H9 (cell line): ENCODE measurements around the gene EXOG. TPM values are rescaled to one million over a fixed set of nuclear protein-coding genes. Genes with fewer than 3 reads are reported as not detected.

Experiments used
- DNase-seq: peaks from one replicate; pipeline ENCODE4 v3.0.0-alpha.2; 2017
- H2AFZ ChIP-seq: one replicate; pipeline ENCODE4 v1.6.1; 2013; ENCODE audit warnings: mild to moderate bottlenecking, low read length, control low read depth, moderate library complexity
- H2AK5ac ChIP-seq: 2 replicates; pipeline ENCODE4 v1.6.1; 2013; ENCODE audit warnings: low read length, control low read depth, mixed read lengths; ENCODE audit not compliant: insufficient read length
- H2BK120ac ChIP-seq: one replicate; pipeline ENCODE4 v1.6.1; 2013; ENCODE audit warnings: low read depth, mild to moderate bottlenecking, low read length, control low read depth, inconsistent platforms; ENCODE audit not compliant: poor library complexity, severe bottlenecking
- H2BK12ac ChIP-seq: 2 replicates; pipeline ENCODE4 v1.6.1; 2013; ENCODE audit warnings: low read length, control low read depth, mixed read lengths, low read depth; ENCODE audit not compliant: insufficient read length
- H2BK15ac ChIP-seq: 2 replicates; pipeline ENCODE4 v1.6.1; 2013; ENCODE audit warnings: low read depth, low read length, control low read depth
- H2BK20ac ChIP-seq: one replicate; pipeline ENCODE4 v1.6.1; 2013; ENCODE audit warnings: low read depth, mild to moderate bottlenecking, low read length, control low read depth, inconsistent platforms; ENCODE audit not compliant: poor library complexity, severe bottlenecking
- H2BK5ac ChIP-seq: 2 replicates; pipeline ENCODE4 v1.6.1; 2013; ENCODE audit warnings: low read length, control low read depth, mixed read lengths; ENCODE audit not compliant: insufficient read length
- H3K14ac ChIP-seq: 2 replicates; pipeline ENCODE4 v1.6.1; 2013; ENCODE audit warnings: low read length, control low read depth; ENCODE audit not compliant: insufficient read depth
- H3K18ac ChIP-seq: 2 replicates; pipeline ENCODE4 v1.6.1; 2013; ENCODE audit warnings: low read depth, mild to moderate bottlenecking, mixed read lengths, low read length, control low read depth; ENCODE audit not compliant: insufficient read length
- H3K23ac ChIP-seq: 2 replicates; pipeline ENCODE4 v1.6.1; 2013; ENCODE audit warnings: low read length, control low read depth, mixed read lengths, low read depth; ENCODE audit not compliant: insufficient read length
- H3K23me2 ChIP-seq: 2 replicates; pipeline ENCODE4 v1.6.1; 2013; ENCODE audit warnings: low read depth, mild to moderate bottlenecking, mixed read lengths, low read length, control low read depth; ENCODE audit not compliant: insufficient read length, poor library complexity, severe bottlenecking
- H3K27ac ChIP-seq: 2 replicates; pipeline ENCODE4 v1.5.1; 2013; ENCODE audit warnings: low read length, control low read depth, mixed read lengths, low read depth; ENCODE audit not compliant: insufficient read length
- H3K27me3 ChIP-seq: 2 replicates; pipeline ENCODE4 v1.6.1; 2013; ENCODE audit warnings: low read length, control low read depth, inconsistent platforms; ENCODE audit not compliant: insufficient read depth
- H3K4ac ChIP-seq: 2 replicates; pipeline ENCODE4 v1.6.1; 2013; ENCODE audit warnings: low read depth, mild to moderate bottlenecking, control low read depth, inconsistent platforms, low read length, moderate library complexity
- H3K4me1 ChIP-seq: 2 replicates; pipeline ENCODE4 v1.6.1; 2013; ENCODE audit warnings: low read length, control low read depth, inconsistent platforms; ENCODE audit not compliant: insufficient read depth
- H3K4me2 ChIP-seq: 2 replicates; pipeline ENCODE4 v1.6.1; 2013; ENCODE audit warnings: low read length, control low read depth, mixed read lengths; ENCODE audit not compliant: insufficient read length, insufficient read depth
- H3K56ac ChIP-seq: 2 replicates; pipeline ENCODE4 v1.6.1; 2013; ENCODE audit warnings: low read depth, mild to moderate bottlenecking, mixed read lengths, low read length, control low read depth; ENCODE audit not compliant: insufficient read length
- H3K79me1 ChIP-seq: 2 replicates; pipeline ENCODE4 v1.6.1; 2013; ENCODE audit warnings: low read depth, mild to moderate bottlenecking, moderate library complexity, low read length, control low read depth, inconsistent platforms; ENCODE audit not compliant: insufficient read depth, poor library complexity, severe bottlenecking
- H3K79me2 ChIP-seq: 2 replicates; pipeline ENCODE4 v1.6.1; 2013; ENCODE audit warnings: low read length, control low read depth, inconsistent platforms; ENCODE audit not compliant: insufficient read depth
- H3K9ac ChIP-seq: 2 replicates; pipeline ENCODE4 v1.6.1; 2013; ENCODE audit warnings: low read length, control low read depth, mixed read lengths; ENCODE audit not compliant: insufficient read length; ENCODE audit errors: extremely low read depth
- H3K9me3 ChIP-seq: one replicate; pipeline ENCODE4 v1.6.1; 2013; ENCODE audit warnings: low read depth, low read length, inconsistent platforms; ENCODE audit not compliant: control insufficient read depth
- H3T11ph ChIP-seq: one replicate; pipeline ENCODE4 v1.6.1; 2013; ENCODE audit warnings: mild to moderate bottlenecking, low read length, control low read depth, inconsistent platforms
- H4K20me1 ChIP-seq: one replicate; pipeline ENCODE4 v1.6.1; 2013; ENCODE audit not compliant: control insufficient read depth, insufficient read length, insufficient read depth
- H4K5ac ChIP-seq: 2 replicates; pipeline ENCODE4 v1.6.1; 2013; ENCODE audit warnings: low read depth, mild to moderate bottlenecking, mixed read lengths, low read length, control low read depth; ENCODE audit not compliant: insufficient read length
- H4K8ac ChIP-seq: replicated peaks from 2 replicates; pipeline ENCODE4 v1.6.1; 2013; ENCODE audit warnings: low read length, control low read depth, mixed read lengths, low read depth; ENCODE audit not compliant: insufficient read length
- H4K91ac ChIP-seq: 2 replicates; pipeline ENCODE4 v1.6.1; 2013; ENCODE audit warnings: low read depth, mild to moderate bottlenecking, moderate library complexity, mixed read lengths, low read length, control low read depth; ENCODE audit not compliant: insufficient read length
- H3K27ac Mint-ChIP-seq, 3 experiments: 2 replicates in 2 of 3; 3 replicates in 1 of 3; pipeline ENCODE4 v1.8.0; 2020 to 2021; ENCODE audit warnings: mixed read lengths in 3 of 3, mild to moderate bottlenecking in 1 of 3, moderate library complexity in 1 of 3
- H3K27me3 Mint-ChIP-seq: 2 replicates; pipeline ENCODE4 v1.8.0; 2021; ENCODE audit warnings: low read depth, mild to moderate bottlenecking, moderate library complexity, mixed read lengths
- H3K36me3 Mint-ChIP-seq, 3 experiments: 2 replicates in 2 of 3; 3 replicates in 1 of 3; pipeline ENCODE4 v1.8.0; 2020 to 2021; ENCODE audit warnings: low read depth in 3 of 3, mixed read lengths in 3 of 3; ENCODE audit not compliant: insufficient read depth in 1 of 3
- H3K4me1 Mint-ChIP-seq, 2 experiments: 2 replicates each; pipeline ENCODE4 v1.8.0; 2020; ENCODE audit warnings: mixed read lengths in 2 of 2
- H3K4me3 Mint-ChIP-seq, 2 experiments: 2 replicates in 1 of 2; 3 replicates in 1 of 2; pipeline ENCODE4 v1.8.0; 2020 to 2021; ENCODE audit warnings: mild to moderate bottlenecking in 2 of 2, mixed read lengths in 2 of 2, moderate library complexity in 1 of 2
- H3K9me3 Mint-ChIP-seq, 2 experiments: 2 replicates in 1 of 2; 3 replicates in 1 of 2; pipeline ENCODE4 v1.8.0; 2020; ENCODE audit warnings: mild to moderate bottlenecking in 2 of 2, mixed read lengths in 2 of 2, moderate library complexity in 1 of 2
- CTCF ChIP-seq: fragments of 200-600 bp; sonication (generic); conservative IDR thresholded peaks from 3 replicates; pipeline ENCODE4 v1.8.0; 2021; ENCODE audit warnings: antibody characterized with exemption, mild to moderate bottlenecking
- WGBS: extraction: QIAGEN DNeasy Blood & Tissue Kit; methylation state at CpG from one replicate; pipeline ENCODE4 v1.1.7; 2013; ENCODE audit warnings: missing lambda C conversion rate, low lambda C conversion rate, mixed read lengths; ENCODE audit not compliant: insufficient read length; ENCODE audit errors: extremely low coverage; 5-methylcytosine and 5-hydroxymethylcytosine counted together
- total RNA-seq: library from RNA; stranded (reverse); gene quantifications from 2 replicates; pipeline ENCODE4 v1.2.1, GENCODE V29; 2021

Gene EXOG
- total RNA-seq, 1 experiment from 2014 or later: 14.1 TPM

- no peaks in the 10 kb centered on the region for H3K27me3 ChIP-seq
- no peak for TF ChIP-seq CTCF
- Mint-ChIP-seq H3K9me3 (no peaks in the 10 kb centered on the region), H3K4me1 (peaks cover 7% of the 10 kb centered on the region in 2 experiments), H3K27me3 (no peaks in the 10 kb centered on the region), H3K36me3 (peaks cover 11 to 41% (median 18%) of the 10 kb centered on the region in 3 experiments; a peak in 5 of 7 replicates), H3K27ac (no peak overlapping the region), H3K4me3 (no peak overlapping the region)
- no peak overlapping the region for H2BK5ac ChIP-seq
- no peaks in the 10 kb centered on the region for H3K79me2 ChIP-seq
- no peak overlapping the region for H4K91ac ChIP-seq
- no peak overlapping the region for H3K56ac ChIP-seq
- no peak overlapping the region for H2BK20ac ChIP-seq
- WGBS: no CpG with 5 or more reads among the region's 2 CpGs
- H3T11ph ChIP-seq: no peak overlapping the region
- no peaks in the 10 kb centered on the region for H3K79me1 ChIP-seq
- H3K14ac ChIP-seq: no peak overlapping the region
- no peak overlapping the region for H3K18ac ChIP-seq
- H3K9me3 ChIP-seq: no peaks in the 10 kb centered on the region
- H3K27ac ChIP-seq: no peak overlapping the region
- no peak for DNase-seq
- no peak overlapping the region for H2BK15ac ChIP-seq
- no peak overlapping the region for H4K8ac ChIP-seq
- H3K4me2 ChIP-seq: no peak overlapping the region
- H3K23ac ChIP-seq: no peak overlapping the region
- H3K4ac ChIP-seq: no peak overlapping the region
- no peaks in the 10 kb centered on the region for H4K20me1 ChIP-seq
- no peak overlapping the region for H4K5ac ChIP-seq
- H2AFZ ChIP-seq: no peak overlapping the region
- no peak overlapping the region for H2BK12ac ChIP-seq
- peaks cover 4% of the 10 kb centered on the region for H3K23me2 ChIP-seq
- H3K4me1 ChIP-seq: no peaks in the 10 kb centered on the region
- H2AK5ac ChIP-seq: no peak overlapping the region
- no peak overlapping the region for H3K9ac ChIP-seq
- H2BK120ac ChIP-seq: no peak overlapping the region
Observed at GRCh38 chr3:38500688-38501417, 4.7 kb downstream of the EXOG start.
